Panc1 (cell line): ENCODE data around the gene COL11A1. TPM values are rescaled to one million over a fixed set of nuclear protein-coding genes. Genes with fewer than 3 reads are reported as not detected.

Experiments used
- ATAC-seq: fragments of 200-7000 bp; cut with Tn5 transposase; 2 replicates; pipeline ENCODE4 v1.9.1; 2020; ENCODE audit warnings: mild to moderate bottlenecking, moderate library complexity
- BruUV-seq: library from RNA; stranded (reverse); fragments of 400-500 nt; replicated peaks from 2 replicates; lab custom pipeline; 2021; lab: Mats Ljungman, UMichigan
- CTCF ChIA-PET: fragments of 300-600 bp; sonication (Branson Sonifier 250); formaldehyde crosslinking; loops from one replicate; lab custom pipeline; 2022; ENCODE audit warnings: antibody characterized with exemption; lab: Charles Lee
- POLR2A ChIA-PET: fragments of 300-600 bp; sonication (Branson Sonifier 250); formaldehyde crosslinking; loops from one replicate; lab custom pipeline; 2022; ENCODE audit warnings: antibody characterized with exemption; lab: Charles Lee
- DNase-seq: peaks from one replicate; pipeline ENCODE4 v3.0.0-alpha.2; 2010; ENCODE audit warnings: low read depth, low spot score
- H3K27ac ChIP-seq: 2 replicates; pipeline ENCODE4 v1.5.1; 2011; ENCODE audit warnings: mild to moderate bottlenecking, low read length, inconsistent platforms
- H3K27me3 ChIP-seq: fragments of 200-500 bp; sonication (Bioruptor generic); 2 replicates; pipeline ENCODE4 v1.6.0; 2014; ENCODE audit warnings: low read length, inconsistent platforms; ENCODE audit not compliant: control insufficient read depth, insufficient read depth
- H3K36me3 ChIP-seq: fragments of 200-500 bp; sonication (Bioruptor generic); 2 replicates; pipeline ENCODE4 v1.5.1; 2014; ENCODE audit warnings: inconsistent platforms, mild to moderate bottlenecking, low read length, moderate library complexity; ENCODE audit not compliant: control insufficient read depth, insufficient read depth
- H3K4me1 ChIP-seq: 2 replicates; pipeline ENCODE4 v1.5.1; 2011; ENCODE audit warnings: inconsistent platforms, mild to moderate bottlenecking, low read length, moderate library complexity; ENCODE audit not compliant: control insufficient read depth, insufficient read depth
- H3K4me3 ChIP-seq, 2 experiments: 2 replicates each; pipeline ENCODE4 v1.5.1; 2011 to 2012; ENCODE audit warnings: low read depth in 2 of 2, low read length in 2 of 2, mild to moderate bottlenecking in 2 of 2, inconsistent platforms in 1 of 2, moderate library complexity in 1 of 2
- H3K9me3 ChIP-seq: fragments of 200-500 bp; sonication (Bioruptor generic); 2 replicates; pipeline ENCODE4 v1.5.1; 2014; ENCODE audit warnings: low read depth, mild to moderate bottlenecking, inconsistent platforms, low read length, moderate library complexity; ENCODE audit not compliant: control insufficient read depth, insufficient read depth
- POLR2AphosphoS5 ChIP-seq: IDR thresholded peaks from 2 replicates; pipeline ENCODE4 v1.6.1; 2012; ENCODE audit warnings: mild to moderate bottlenecking, low read depth, low read length, moderate library complexity
- SIN3A ChIP-seq: IDR thresholded peaks from 2 replicates; pipeline ENCODE4 v1.6.1; 2012; ENCODE audit warnings: low read depth, mild to moderate bottlenecking, low read length, moderate library complexity, borderline replicate concordance; ENCODE audit not compliant: insufficient read depth
- TCF7L2 ChIP-seq: IDR thresholded peaks from 2 replicates; pipeline ENCODE4 v1.6.1; 2011; ENCODE audit warnings: mild to moderate bottlenecking, low read depth, low read length, inconsistent platforms
- in situ Hi-C: cut with HindIII; loops from 2 replicates; pipeline ENCODE4 v1.10.0; 2016; ENCODE audit warnings: low sequenced_read_pairs, low pct_unique_long_range_greater_than_20kb
- intact Hi-C: fragments of 100-400 bp; cut with micrococcal nuclease; formaldehyde crosslinking; loops from one replicate; pipeline ENCODE4 v1.10.0; 2022; ENCODE audit not compliant: unreplicated experiment
- total RNA-seq: library from RNA; stranded (reverse); gene quantifications from one replicate; pipeline ENCODE4 v1.2.1, GENCODE V29; 2021; ENCODE audit not compliant: unreplicated experiment
- TF ChIP-seq, protein P1 (sequence below): fragments of 450-650 bp; IDR thresholded peaks from 2 replicates; pipeline ENCODE4 v1.5.1; 2017; ENCODE audit warnings: mild to moderate bottlenecking
- TF ChIP-seq, protein P2 (sequence below), 2 experiments: IDR thresholded peaks; 2 replicates each; pipeline ENCODE4 v1.6.1; 2011 to 2012; ENCODE audit warnings: low read depth in 2 of 2, control low read depth in 1 of 2, low read length in 1 of 2, mild to moderate bottlenecking in 1 of 2, moderate library complexity in 1 of 2; ENCODE audit not compliant: insufficient read depth in 1 of 2

COL11A1 gene
- total RNA-seq, 1 experiment from 2014 or later, result 106 TPM

DNA sequence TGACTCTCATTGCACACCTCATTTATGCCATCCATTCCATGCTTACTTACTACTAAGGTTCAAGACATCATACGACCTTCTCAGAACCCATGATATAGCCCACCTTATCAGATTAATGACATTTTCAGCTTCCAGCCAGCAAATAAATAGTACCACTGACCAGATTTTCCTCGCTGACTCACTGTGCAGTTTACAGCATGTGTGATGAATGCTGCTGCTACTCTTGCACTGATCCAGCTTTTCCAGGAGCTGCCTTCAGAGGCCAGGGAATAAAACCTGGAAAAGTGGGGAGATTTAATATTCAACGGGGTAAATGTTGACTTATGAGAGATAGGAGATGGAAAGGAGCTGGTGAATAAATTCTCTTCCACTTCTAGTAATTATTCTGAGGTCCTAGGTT lies 247.1 kb downstream of the COL11A1 start:
- in situ Hi-C loops (no loop called here), intact Hi-C loops (no loop called here)
- CTCF ChIA-PET, result no interaction called here
- no peaks in the 10 kb centered on the region for H3K9me3 ChIP-seq
- H3K4me3 ChIP-seq, result no peak overlapping the region
- H3K27me3 ChIP-seq, result no peaks in the 10 kb centered on the region
- no peaks in the 10 kb centered on the region for H3K4me1 ChIP-seq
- POLR2A ChIA-PET, result no interaction called here
- TF ChIP-seq, protein P1, sequence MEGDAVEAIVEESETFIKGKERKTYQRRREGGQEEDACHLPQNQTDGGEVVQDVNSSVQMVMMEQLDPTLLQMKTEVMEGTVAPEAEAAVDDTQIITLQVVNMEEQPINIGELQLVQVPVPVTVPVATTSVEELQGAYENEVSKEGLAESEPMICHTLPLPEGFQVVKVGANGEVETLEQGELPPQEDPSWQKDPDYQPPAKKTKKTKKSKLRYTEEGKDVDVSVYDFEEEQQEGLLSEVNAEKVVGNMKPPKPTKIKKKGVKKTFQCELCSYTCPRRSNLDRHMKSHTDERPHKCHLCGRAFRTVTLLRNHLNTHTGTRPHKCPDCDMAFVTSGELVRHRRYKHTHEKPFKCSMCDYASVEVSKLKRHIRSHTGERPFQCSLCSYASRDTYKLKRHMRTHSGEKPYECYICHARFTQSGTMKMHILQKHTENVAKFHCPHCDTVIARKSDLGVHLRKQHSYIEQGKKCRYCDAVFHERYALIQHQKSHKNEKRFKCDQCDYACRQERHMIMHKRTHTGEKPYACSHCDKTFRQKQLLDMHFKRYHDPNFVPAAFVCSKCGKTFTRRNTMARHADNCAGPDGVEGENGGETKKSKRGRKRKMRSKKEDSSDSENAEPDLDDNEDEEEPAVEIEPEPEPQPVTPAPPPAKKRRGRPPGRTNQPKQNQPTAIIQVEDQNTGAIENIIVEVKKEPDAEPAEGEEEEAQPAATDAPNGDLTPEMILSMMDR, result no peak
- TF ChIP-seq, protein P2, sequence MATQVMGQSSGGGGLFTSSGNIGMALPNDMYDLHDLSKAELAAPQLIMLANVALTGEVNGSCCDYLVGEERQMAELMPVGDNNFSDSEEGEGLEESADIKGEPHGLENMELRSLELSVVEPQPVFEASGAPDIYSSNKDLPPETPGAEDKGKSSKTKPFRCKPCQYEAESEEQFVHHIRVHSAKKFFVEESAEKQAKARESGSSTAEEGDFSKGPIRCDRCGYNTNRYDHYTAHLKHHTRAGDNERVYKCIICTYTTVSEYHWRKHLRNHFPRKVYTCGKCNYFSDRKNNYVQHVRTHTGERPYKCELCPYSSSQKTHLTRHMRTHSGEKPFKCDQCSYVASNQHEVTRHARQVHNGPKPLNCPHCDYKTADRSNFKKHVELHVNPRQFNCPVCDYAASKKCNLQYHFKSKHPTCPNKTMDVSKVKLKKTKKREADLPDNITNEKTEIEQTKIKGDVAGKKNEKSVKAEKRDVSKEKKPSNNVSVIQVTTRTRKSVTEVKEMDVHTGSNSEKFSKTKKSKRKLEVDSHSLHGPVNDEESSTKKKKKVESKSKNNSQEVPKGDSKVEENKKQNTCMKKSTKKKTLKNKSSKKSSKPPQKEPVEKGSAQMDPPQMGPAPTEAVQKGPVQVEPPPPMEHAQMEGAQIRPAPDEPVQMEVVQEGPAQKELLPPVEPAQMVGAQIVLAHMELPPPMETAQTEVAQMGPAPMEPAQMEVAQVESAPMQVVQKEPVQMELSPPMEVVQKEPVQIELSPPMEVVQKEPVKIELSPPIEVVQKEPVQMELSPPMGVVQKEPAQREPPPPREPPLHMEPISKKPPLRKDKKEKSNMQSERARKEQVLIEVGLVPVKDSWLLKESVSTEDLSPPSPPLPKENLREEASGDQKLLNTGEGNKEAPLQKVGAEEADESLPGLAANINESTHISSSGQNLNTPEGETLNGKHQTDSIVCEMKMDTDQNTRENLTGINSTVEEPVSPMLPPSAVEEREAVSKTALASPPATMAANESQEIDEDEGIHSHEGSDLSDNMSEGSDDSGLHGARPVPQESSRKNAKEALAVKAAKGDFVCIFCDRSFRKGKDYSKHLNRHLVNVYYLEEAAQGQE (IDR thresholded peaks at IDR 0.05; ENCODE audit: insufficient read depth in 1 of 2, low read depth in 2 of 2, low read length in 1 of 2), result no peak
- TF ChIP-seq SIN3A (no peak), POLR2AphosphoS5 (no peak)
- no peaks in the 10 kb centered on the region for H3K36me3 ChIP-seq
- DNase-seq (no peak), ATAC-seq (no peak)
- no peak overlapping the region for H3K27ac ChIP-seq
- no TSS peak for BruUV-seq

DNA sequence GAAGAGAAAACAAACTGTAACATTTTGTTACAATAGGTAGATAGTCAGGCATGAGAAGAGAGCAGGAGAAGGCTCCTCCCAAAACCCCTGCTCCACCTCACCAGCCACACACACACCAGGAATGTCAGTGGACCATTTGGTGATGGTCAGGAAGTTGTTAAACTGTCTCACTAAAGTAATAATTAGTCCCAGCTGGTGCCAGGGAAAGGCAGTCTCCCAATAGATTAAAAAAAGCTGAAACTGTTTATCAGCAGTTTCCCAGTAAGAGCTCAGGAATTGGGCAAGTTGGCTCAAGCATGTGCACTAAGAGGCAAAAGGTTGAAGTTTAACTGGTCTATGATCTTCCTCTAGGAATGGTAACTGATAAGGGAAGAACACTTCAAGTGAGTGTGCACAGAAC lies 249.6 kb downstream of the COL11A1 start:
- TF ChIP-seq TCF7L2, result no peak
- TF ChIP-seq POLR2AphosphoS5, result no peak
- no peak for TF ChIP-seq SIN3A
- TF ChIP-seq, protein P1, result no peak
- TF ChIP-seq, protein P2 (IDR thresholded peaks at IDR 0.05; ENCODE audit: insufficient read depth in 1 of 2, low read depth in 2 of 2, low read length in 1 of 2), result no peak
- CTCF ChIA-PET, result no interaction called here
- Histone ChIP-seq H3K36me3 (no peaks in the 10 kb centered on the region), H3K4me3 (no peak overlapping the region), H3K27ac (no peak overlapping the region), H3K27me3 (no peaks in the 10 kb centered on the region), H3K4me1 (no peaks in the 10 kb centered on the region), H3K9me3 (no peaks in the 10 kb centered on the region)
- in situ Hi-C loops (no loop called here), intact Hi-C loops (no loop called here)
- BruUV-seq, result no TSS peak
- ATAC-seq (no peak), DNase-seq (no peak)
- POLR2A ChIA-PET, result no interaction called here
